VCaP (cell line): ENCODE measurements around the gene CACNA1A.
"Not testable (repeated sequence)": the region's sequence is repeated elsewhere in the genome, so short reads cannot be mapped to it uniquely, and the experiment has no call there.

ENCODE experiments used
- H3K27ac ChIP-seq: fragments of 450-650 bp; 2 replicates; pipeline ENCODE4 v1.5.1; 2017
- CTCF ChIP-seq: fragments of 450-650 bp; conservative IDR thresholded peaks from 2 replicates; pipeline ENCODE4 v1.5.1; 2017; ENCODE audit warnings: mild to moderate bottlenecking, moderate library complexity

Gene CACNA1A

DNA sequence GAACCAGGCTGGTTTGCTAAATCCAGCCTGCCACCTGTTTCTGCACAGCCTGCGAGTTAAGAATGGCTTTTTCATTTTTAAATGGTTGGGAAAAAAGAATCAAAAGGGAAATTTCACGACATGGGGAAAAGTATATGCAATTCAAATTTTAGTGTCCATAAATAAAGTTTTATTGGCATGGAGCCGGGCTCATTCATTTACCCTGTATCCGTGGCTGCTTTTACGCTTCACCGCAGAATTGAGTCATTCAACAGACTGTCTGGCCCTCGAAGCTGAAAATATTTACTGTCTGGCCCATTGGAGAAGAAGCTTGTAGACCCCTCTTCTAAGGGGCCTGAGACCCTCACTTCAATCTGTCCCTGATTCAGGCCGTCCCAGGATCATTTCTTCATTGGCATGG lies 329.9 kb downstream of the CACNA1A start:
- no peak for TF ChIP-seq CTCF
- no peak overlapping the region for H3K27ac ChIP-seq

DNA sequence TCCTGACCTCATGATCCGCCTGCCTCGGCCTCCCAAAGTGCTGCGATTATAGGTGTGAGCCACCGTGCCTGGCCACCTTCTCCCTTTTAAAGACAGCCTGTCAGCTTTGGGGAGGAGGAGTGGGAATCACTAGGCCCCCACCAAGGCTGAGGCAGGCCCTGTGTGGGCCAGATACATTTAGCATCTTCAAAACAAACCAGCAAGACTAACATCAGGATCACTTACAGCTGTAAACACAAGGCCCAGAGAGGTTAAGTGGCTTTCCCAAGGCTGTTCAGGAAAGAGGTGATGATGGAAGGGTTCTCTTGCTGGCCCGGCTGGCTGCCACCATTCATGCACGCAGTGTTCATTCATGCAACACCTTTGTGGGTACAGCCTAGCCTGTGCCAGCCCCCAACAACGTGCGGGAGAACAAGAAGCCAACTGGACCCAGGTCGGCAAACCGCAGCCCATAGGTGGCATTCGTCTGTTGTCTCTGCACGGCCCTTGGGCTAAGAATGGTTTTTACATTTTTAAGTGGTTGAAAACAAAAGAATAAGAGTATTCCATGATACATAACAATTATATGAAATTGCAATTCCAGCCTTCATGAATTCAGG lies 333.0 kb downstream of the CACNA1A start:
- no peak for TF ChIP-seq CTCF
- no peak overlapping the region for H3K27ac ChIP-seq

DNA sequence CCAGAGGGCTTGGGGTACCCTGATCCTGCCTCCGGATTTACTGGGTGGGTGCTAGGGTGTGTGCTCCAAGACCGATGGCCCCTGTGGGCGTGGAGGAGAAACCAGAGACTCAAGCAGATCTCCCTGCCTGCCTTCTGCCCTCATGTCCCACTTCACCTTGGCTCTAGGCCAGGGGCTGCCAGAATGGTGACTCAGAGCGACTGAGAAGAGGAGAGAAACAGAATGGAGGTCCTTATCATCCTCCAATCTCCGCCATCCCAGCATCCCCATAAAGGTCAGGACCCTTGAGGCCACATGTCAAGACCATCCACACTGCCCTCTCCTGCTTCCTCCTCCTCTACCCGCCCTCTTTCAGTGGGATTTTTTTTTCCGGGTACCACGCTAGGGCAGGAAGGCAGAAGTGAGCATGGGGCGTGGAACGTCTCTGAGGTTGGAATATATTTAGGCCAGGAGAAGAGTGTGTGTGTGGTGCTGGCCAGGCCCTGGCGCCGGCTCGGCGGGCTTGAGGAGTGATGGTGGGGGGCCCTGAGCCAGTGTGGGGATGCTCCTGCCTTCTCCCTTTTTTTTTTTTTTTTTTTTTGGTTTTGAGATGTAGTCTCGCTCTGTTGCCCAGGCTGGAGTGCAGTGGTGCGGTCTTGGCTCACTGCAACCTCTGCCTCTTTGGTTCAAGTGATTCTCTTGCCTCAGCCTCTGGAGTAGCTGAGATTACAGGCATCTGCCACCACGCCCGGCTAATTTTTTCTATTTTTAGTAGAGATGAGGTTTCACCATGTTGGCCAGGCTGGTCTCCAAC lies 333.7 kb downstream of the CACNA1A start:
- H3K27ac ChIP-seq, result no peak overlapping the region
- no peak for TF ChIP-seq CTCF

DNA sequence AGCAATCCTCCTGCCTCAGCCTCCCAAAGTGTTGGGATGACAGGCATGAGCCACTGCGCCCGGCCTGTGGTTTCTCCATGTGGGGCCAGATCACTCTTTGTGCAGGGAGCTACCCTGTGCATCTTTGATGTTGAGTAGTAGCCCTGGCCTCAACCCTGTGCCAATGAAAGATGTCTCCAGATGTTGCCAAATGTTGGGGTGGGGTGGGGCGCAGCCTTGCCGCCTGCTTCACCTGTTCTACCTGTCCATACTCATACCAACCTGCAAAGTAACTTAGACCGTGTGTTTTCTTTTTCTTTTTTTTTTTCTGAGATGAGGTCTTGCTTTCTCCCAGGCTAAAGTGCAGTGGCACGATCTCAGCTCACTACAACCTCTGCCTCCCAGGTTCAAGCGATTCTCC lies 335.1 kb downstream of the CACNA1A start:
- H3K27ac ChIP-seq, result no peak overlapping the region
- TF ChIP-seq CTCF, result no peak

- no peak for TF ChIP-seq CTCF
- no peak overlapping the region for H3K27ac ChIP-seq
These were observed 336.5 kb downstream of the CACNA1A start for GRCh38 chr19:13169769-13170168.

- H3K27ac ChIP-seq, result not testable (repeated sequence)
These were observed 340.1 kb downstream of the CACNA1A start for GRCh38 chr19:13166151-13166550.

DNA sequence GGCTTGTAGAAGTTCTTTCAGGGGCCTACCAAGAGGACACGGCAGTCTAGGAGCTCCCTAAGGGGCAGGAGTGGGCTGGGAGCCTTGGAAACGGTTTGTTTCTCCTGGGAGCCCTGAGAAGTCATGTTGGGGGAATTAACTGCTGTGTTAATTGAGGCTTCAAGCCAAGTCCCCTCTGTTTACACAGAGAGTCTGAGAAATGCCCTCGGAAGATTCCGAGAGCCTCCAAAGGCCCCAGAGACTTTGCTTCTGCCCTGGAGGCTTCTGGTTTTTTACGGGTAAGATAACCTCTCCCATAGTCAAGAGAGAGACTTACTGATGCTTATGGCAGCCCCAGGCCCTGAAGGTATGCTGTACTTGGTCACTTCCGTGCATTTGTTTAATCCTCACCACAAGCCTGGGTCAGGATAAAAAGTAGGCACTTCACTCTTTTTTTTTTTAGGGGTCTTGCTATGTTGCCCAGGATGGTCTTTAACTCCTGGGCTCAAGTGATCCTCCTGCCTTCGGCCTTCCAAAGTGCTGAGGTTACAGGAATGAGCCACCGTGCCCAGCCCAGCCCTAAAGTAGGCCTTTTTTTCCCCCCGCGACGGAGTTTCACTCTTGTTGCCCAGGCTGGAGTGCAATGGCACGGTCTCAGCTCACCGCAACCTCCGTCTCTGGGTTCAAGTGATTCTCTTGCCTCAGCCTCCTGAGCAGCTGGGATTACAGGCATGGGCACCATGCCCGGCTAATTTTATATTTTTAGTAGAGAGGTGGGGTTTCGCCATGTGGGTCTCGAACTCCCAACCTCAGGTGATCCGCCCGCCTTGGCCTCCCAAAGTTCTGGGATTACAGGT lies 340.9 kb downstream of the CACNA1A start:
- H3K27ac ChIP-seq, result no peak overlapping the region

More for the DNA sequence above, 340.9 kb downstream of the CACNA1A start:
- no peak for TF ChIP-seq CTCF
